ENCODE data around the gene SCFD2.

SCFD2 gene

GRCh38 chr4:52939325-52939724 is 426.5 kb downstream of the SCFD2 start:
- TF ChIP-seq, protein P1, sequence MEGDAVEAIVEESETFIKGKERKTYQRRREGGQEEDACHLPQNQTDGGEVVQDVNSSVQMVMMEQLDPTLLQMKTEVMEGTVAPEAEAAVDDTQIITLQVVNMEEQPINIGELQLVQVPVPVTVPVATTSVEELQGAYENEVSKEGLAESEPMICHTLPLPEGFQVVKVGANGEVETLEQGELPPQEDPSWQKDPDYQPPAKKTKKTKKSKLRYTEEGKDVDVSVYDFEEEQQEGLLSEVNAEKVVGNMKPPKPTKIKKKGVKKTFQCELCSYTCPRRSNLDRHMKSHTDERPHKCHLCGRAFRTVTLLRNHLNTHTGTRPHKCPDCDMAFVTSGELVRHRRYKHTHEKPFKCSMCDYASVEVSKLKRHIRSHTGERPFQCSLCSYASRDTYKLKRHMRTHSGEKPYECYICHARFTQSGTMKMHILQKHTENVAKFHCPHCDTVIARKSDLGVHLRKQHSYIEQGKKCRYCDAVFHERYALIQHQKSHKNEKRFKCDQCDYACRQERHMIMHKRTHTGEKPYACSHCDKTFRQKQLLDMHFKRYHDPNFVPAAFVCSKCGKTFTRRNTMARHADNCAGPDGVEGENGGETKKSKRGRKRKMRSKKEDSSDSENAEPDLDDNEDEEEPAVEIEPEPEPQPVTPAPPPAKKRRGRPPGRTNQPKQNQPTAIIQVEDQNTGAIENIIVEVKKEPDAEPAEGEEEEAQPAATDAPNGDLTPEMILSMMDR (IDR thresholded peaks at IDR 0.05; ENCODE audit: insufficient read depth, low read length, poor library complexity, severe bottlenecking) = no peak
- H3K4me3 ChIP-seq (replicated peaks; ENCODE audit: low read depth, low read length) = no peak overlapping the region
- DNase-seq (ENCODE audit: extremely low read depth, insufficient read length) = no peak
- H3K27me3 ChIP-seq (replicated peaks; ENCODE audit: control insufficient read depth, insufficient read depth, low read length) = no peaks in the 10 kb centered on the region
- no peaks in the 10 kb centered on the region for H3K36me3 ChIP-seq (ENCODE audit: control insufficient read depth, insufficient read depth, low read length)

DNA sequence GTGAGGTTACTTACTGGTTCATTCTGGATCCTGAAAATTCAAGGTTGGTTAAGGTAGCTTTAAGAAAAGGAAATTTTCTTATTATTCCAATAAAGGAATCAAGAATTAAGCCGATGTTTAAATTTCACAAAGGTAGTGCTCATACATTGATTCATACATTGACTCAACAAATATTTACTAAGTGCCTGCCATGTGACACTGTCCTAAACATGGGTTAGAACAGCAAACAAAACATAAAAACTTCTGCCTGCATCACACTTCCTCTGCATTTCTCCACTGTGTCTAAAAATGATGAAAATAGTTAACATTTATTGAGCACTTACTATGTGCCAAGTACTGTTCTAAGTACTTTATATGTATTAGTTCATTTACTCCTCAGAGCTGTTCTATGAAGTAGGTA is 428.0 kb downstream of the SCFD2 start:
- TF ChIP-seq, protein P1 (IDR thresholded peaks at IDR 0.05; ENCODE audit: insufficient read depth, low read length, poor library complexity, severe bottlenecking) = no peak
- Histone ChIP-seq H3K4me3 (replicated peaks; ENCODE audit: low read depth, low read length) (no peak overlapping the region), H3K27me3 (replicated peaks; ENCODE audit: control insufficient read depth, insufficient read depth, low read length) (no peaks in the 10 kb centered on the region), H3K36me3 (ENCODE audit: control insufficient read depth, insufficient read depth, low read length) (no peaks in the 10 kb centered on the region)
- no peak for DNase-seq (ENCODE audit: extremely low read depth, insufficient read length)

DNA sequence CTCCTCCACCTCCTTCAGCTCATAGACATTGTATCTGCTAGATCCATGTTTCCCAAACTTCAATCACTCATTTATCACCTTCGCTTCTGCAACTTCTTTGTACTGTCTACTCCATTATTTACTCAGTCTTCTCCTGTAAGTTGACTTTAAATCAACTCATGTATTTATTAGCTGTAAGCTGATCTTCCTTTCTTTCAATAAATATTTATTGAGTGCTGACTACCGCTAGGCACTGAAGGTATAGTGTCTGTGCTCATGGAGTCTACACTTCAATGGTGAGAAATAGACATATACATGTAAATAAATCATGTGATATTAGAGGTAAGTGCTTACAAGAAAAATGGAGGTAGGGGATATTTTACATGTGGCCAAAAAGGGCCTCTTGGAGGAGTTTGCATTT is 429.1 kb downstream of the SCFD2 start:
- TF ChIP-seq, protein P1 (IDR thresholded peaks at IDR 0.05; ENCODE audit: insufficient read depth, low read length, poor library complexity, severe bottlenecking) = no peak
- Histone ChIP-seq H3K36me3 (ENCODE audit: control insufficient read depth, insufficient read depth, low read length) (no peaks in the 10 kb centered on the region), H3K4me3 (replicated peaks; ENCODE audit: low read depth, low read length) (no peak overlapping the region), H3K27me3 (replicated peaks; ENCODE audit: control insufficient read depth, insufficient read depth, low read length) (no peaks in the 10 kb centered on the region)
- no peak for DNase-seq (ENCODE audit: extremely low read depth, insufficient read length)

- TF ChIP-seq, protein P1 (IDR thresholded peaks at IDR 0.05; ENCODE audit: insufficient read depth, low read length, poor library complexity, severe bottlenecking) = no peak
- no peak for DNase-seq (ENCODE audit: extremely low read depth, insufficient read length)
- H3K27me3 ChIP-seq (replicated peaks; ENCODE audit: control insufficient read depth, insufficient read depth, low read length) = no peaks in the 10 kb centered on the region
- H3K4me3 ChIP-seq (replicated peaks; ENCODE audit: low read depth, low read length) = no peak overlapping the region
- no peaks in the 10 kb centered on the region for H3K36me3 ChIP-seq (ENCODE audit: control insufficient read depth, insufficient read depth, low read length)
Measured at GRCh38 chr4:52935317-52935716, 430.5 kb downstream of the SCFD2 start.

DNA sequence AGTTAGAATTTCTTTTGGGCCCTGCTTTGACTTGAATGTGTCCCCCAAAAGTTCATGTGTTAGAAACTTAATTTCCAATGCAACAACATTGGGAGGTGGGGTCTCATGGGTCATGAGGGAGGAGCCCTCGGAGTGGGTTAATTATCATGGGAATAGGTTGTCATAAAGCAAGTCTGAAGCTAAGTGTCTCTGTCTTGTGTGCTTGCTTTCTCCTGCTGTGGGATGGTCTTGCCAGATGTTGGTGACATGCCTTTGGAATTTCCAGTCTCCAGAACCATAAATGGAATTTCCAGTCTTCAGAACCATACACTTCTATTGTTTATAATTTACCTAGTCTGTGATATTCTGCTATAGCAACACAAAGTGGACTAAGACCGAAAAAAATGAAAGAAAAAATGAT is 432.1 kb downstream of the SCFD2 start:
- Histone ChIP-seq H3K4me3 (replicated peaks; ENCODE audit: low read depth, low read length) (no peak overlapping the region), H3K36me3 (ENCODE audit: control insufficient read depth, insufficient read depth, low read length) (no peaks in the 10 kb centered on the region), H3K27me3 (replicated peaks; ENCODE audit: control insufficient read depth, insufficient read depth, low read length) (no peaks in the 10 kb centered on the region)
- TF ChIP-seq, protein P1 (IDR thresholded peaks at IDR 0.05; ENCODE audit: insufficient read depth, low read length, poor library complexity, severe bottlenecking) = no peak
- no peak for DNase-seq (ENCODE audit: extremely low read depth, insufficient read length)
